Ascending aorta (tissue), 2 donors: ENCODE measurements around the gene PCNX2. TPM values are rescaled to one million over a fixed set of nuclear protein-coding genes. Genes with fewer than 3 reads are reported as not detected.

ENCODE experiments used
- DNase-seq, 2 donors: peaks; one replicate each; pipeline ENCODE4 v3.0.0-alpha.2; 2019; ENCODE audit warnings: low spot score in 2 of 2
- H3K27ac ChIP-seq, 2 donors: fragments of 200-600 bp; sonication (generic); one replicate each; pipeline ENCODE4 v1.5.1; 2016 to 2017; ENCODE audit warnings: mild to moderate bottlenecking in 1 of 2
- H3K27me3 ChIP-seq: fragments of 200-600 bp; sonication (generic); one replicate; pipeline ENCODE4 v1.5.1; 2017
- H3K36me3 ChIP-seq, 2 donors: fragments of 200-600 bp; sonication (generic); one replicate each; pipeline ENCODE4 v1.5.1; 2016
- H3K4me1 ChIP-seq, 2 donors: fragments of 200-600 bp; sonication (generic); one replicate each; pipeline ENCODE4 v1.5.1; 2016 to 2017; ENCODE audit warnings: mild to moderate bottlenecking in 1 of 2
- H3K4me3 ChIP-seq, 2 donors: fragments of 200-600 bp; sonication (generic); one replicate each; pipeline ENCODE4 v1.5.1; 2016 to 2017; ENCODE audit warnings: mild to moderate bottlenecking in 1 of 2
- H3K9me3 ChIP-seq, 2 donors: fragments of 200-600 bp; sonication (generic); one replicate each; pipeline ENCODE4 v1.5.1; 2016
- intact Hi-C: fragments of 100-400 bp; cut with DNase I; formaldehyde crosslinking; loops from one replicate; pipeline ENCODE4 v1.15.1; 2023
- total RNA-seq: library from RNA; depleted of rRNA; stranded (reverse); fragments of >200 nt; gene quantifications from one replicate; pipeline ENCODE4 v1.1.0, GENCODE V29; 2016
- TF ChIP-seq, protein P1 (sequence below), 3 experiments: fragments of 200-600 bp in 2 of 3; fragments of 450-650 bp in 1 of 3; sonication (generic) in 2 of 3; IDR thresholded peaks; one replicate each; pipeline ENCODE4 v1.5.1; 2016 to 2019; ENCODE audit warnings: antibody characterized with exemption in 3 of 3, mild to moderate bottlenecking in 1 of 3, moderate library complexity in 1 of 3

PCNX2 gene
- total RNA-seq, 1 donor from 2014 or later = 13.6 TPM

DNA sequence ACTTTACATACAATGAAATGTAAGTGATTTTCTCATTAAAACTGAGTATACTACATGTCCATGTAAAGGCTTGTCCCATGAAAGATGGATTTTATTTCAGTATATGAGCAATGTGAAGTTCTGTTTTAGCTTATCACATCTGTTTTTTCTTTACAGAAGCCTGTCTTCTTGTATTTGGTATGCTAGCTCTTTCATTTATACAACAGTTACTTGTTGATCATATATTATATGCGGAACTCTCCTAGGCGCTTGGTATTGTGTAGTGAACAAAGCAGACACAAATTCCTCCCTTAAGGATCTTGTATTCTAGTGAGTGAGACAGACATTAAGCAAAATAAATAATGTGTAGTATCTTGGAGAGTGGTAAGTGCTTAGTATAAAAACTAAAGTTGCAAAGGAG, 42.6 kb upstream of the PCNX2 start:
- TF ChIP-seq, protein P1, sequence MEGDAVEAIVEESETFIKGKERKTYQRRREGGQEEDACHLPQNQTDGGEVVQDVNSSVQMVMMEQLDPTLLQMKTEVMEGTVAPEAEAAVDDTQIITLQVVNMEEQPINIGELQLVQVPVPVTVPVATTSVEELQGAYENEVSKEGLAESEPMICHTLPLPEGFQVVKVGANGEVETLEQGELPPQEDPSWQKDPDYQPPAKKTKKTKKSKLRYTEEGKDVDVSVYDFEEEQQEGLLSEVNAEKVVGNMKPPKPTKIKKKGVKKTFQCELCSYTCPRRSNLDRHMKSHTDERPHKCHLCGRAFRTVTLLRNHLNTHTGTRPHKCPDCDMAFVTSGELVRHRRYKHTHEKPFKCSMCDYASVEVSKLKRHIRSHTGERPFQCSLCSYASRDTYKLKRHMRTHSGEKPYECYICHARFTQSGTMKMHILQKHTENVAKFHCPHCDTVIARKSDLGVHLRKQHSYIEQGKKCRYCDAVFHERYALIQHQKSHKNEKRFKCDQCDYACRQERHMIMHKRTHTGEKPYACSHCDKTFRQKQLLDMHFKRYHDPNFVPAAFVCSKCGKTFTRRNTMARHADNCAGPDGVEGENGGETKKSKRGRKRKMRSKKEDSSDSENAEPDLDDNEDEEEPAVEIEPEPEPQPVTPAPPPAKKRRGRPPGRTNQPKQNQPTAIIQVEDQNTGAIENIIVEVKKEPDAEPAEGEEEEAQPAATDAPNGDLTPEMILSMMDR (IDR thresholded peaks at IDR 0.05) = no peak
- no peaks in the 10 kb centered on the region for H3K36me3 ChIP-seq
- intact Hi-C loops = no loop called here
- no peaks in the 10 kb centered on the region for H3K27me3 ChIP-seq
- no peaks in the 10 kb centered on the region for H3K9me3 ChIP-seq
- no peak overlapping the region for H3K27ac ChIP-seq
- no peak overlapping the region for H3K4me3 ChIP-seq
- no peak for DNase-seq
- no peaks in the 10 kb centered on the region for H3K4me1 ChIP-seq

DNA sequence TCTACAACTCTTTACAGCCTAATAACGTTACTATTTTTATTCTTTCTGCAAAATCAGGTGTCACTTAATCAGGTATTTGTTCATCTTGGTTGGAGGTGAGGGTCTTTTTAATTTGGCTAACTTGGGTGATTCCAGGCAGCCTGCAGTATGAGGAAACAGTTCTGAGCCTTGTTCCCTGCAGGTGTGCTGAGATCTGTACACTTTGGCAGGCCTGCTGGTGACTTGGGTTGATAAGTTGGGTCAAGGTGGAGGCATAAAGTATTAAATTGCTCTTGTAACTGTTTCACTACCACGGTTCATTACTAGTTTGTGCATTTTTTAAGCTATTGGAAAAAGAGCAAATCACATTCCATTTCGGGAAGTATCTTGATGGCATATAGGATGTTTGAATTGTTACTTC, 42.0 kb upstream of the PCNX2 start:
- no peak overlapping the region for H3K4me3 ChIP-seq
- TF ChIP-seq, protein P1 (IDR thresholded peaks at IDR 0.05) = no peak
- H3K27me3 ChIP-seq = no peaks in the 10 kb centered on the region
- H3K4me1 ChIP-seq = no peaks in the 10 kb centered on the region
- DNase-seq = no peak
- intact Hi-C loops = no loop called here
- no peaks in the 10 kb centered on the region for H3K9me3 ChIP-seq
- H3K27ac ChIP-seq = no peak overlapping the region
- no peaks in the 10 kb centered on the region for H3K36me3 ChIP-seq

DNA sequence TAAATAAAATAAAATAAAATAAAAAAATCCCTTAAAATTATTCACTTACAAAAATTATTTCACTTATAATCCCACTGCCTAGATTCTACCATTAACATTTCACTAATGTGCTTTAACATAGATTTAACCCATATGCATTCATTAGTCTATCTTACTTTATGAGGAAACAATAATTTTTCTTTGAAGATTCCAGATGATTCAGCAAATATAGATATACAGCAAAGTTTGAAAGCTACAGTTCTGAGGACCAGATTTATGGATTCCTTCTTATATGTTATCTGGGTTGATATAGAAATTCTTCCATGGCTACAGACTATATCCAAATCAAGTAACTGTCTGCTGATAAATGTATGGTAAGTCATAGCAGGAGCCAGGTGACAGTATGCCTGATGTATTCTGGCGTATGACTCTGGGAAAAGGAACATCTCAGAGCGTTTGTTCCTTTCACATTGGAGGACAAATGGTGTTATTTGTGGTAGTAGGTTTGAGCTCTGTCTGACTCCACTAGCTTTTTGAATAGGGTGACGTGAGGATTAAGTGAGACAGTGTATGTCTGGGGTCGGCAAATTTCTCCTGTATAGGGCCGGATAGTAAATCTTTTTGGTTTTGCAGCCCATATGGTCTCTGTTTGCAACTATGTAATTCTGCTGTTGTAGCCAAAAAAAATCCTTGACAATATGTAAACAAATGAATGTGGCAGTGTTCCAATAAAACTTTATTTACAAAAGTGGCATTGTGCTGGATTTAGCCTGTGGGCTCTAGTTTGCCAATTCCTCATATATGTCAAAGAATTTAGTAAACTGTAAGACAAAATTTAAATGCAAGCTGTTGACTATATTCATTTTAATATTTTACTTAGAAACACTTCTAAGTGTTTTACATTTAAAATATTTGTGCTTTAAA, 41.3 kb upstream of the PCNX2 start:
- no peak overlapping the region for H3K4me3 ChIP-seq
- intact Hi-C loops = no loop called here
- no peaks in the 10 kb centered on the region for H3K4me1 ChIP-seq
- TF ChIP-seq, protein P1 (IDR thresholded peaks at IDR 0.05) = no peak
- DNase-seq = no peak
- H3K9me3 ChIP-seq = no peaks in the 10 kb centered on the region
- no peak overlapping the region for H3K27ac ChIP-seq
- H3K27me3 ChIP-seq = no peaks in the 10 kb centered on the region
- H3K36me3 ChIP-seq = no peaks in the 10 kb centered on the region

DNA sequence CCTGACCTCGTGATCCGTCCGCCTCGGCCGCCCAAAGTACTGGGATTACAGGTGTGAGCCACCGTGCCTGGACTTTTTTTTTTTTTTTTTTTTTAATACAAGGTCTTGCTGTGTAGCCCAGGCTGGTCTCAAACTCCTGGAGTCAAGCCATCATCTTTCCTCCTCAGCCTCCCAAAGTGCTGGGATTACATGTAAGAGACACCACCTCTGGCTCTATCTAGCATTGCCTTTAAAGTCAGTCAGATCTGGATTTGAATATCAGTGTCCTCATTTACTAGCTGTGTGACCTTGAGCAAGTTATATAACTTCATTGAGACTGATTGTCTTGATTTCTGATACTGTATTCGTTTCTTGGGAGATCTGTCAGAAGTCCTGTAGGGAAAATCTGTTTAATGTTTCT, 38.6 kb upstream of the PCNX2 start:
- Histone ChIP-seq H3K27ac (no peak overlapping the region), H3K4me1 (no peaks in the 10 kb centered on the region), H3K27me3 (no peaks in the 10 kb centered on the region), H3K4me3 (no peak overlapping the region), H3K36me3 (no peaks in the 10 kb centered on the region), H3K9me3 (no peaks in the 10 kb centered on the region)
- TF ChIP-seq, protein P1 (IDR thresholded peaks at IDR 0.05) = no peak
- no peak for DNase-seq
- intact Hi-C loops = no loop called here

DNA sequence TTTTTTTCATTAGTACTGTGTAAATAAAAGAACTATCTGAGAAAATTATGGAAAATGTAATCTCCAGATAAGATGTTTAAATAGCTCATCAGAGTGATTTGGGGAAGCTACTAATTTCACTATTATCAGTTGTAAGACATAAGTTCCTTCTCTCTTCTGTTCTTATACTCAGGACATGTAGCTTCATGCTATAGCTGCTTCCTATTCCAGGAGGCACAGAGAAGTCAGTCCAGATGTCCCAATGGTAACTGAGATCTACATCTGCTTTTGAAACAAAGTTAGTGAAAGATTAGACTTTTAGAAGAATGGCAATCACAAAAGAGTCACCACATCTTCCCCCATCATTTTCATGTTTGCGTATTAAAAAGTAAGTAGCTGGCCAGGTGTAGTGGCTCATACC, 37.6 kb upstream of the PCNX2 start:
- no peaks in the 10 kb centered on the region for H3K27me3 ChIP-seq
- no peaks in the 10 kb centered on the region for H3K36me3 ChIP-seq
- no peak overlapping the region for H3K4me3 ChIP-seq
- no peaks in the 10 kb centered on the region for H3K9me3 ChIP-seq
- TF ChIP-seq, protein P1 (IDR thresholded peaks at IDR 0.05) = no peak
- intact Hi-C loops = no loop called here
- H3K4me1 ChIP-seq = peaks cover 5 to 8% of the 10 kb centered on the region in 2 donors
- no peak for DNase-seq
- no peak overlapping the region for H3K27ac ChIP-seq
